Osteocyte (in vitro differentiated cells): ENCODE results near the gene DLK2. TPM values are rescaled to one million over a fixed set of nuclear protein-coding genes. Genes with fewer than 3 reads are reported as not detected.

Source experiments
- DNase-seq: peaks from one replicate; pipeline ENCODE4 v3.0.0; 2021; ENCODE audit warnings: mixed read lengths; ENCODE audit not compliant: unreplicated experiment; ENCODE audit errors: extremely low spot score
- H3K27ac Mint-ChIP-seq: one replicate; pipeline ENCODE4 v1.8.0; 2021; ENCODE audit warnings: mild to moderate bottlenecking, mixed read lengths; ENCODE audit not compliant: unreplicated experiment
- H3K27me3 Mint-ChIP-seq: one replicate; pipeline ENCODE4 v1.8.0; 2021; ENCODE audit warnings: mixed read lengths; ENCODE audit not compliant: unreplicated experiment
- H3K36me3 Mint-ChIP-seq: one replicate; pipeline ENCODE4 v1.8.0; 2021; ENCODE audit warnings: mixed read lengths; ENCODE audit not compliant: unreplicated experiment
- H3K4me1 Mint-ChIP-seq: one replicate; pipeline ENCODE4 v1.8.0; 2021; ENCODE audit warnings: mixed read lengths; ENCODE audit not compliant: unreplicated experiment
- H3K4me3 Mint-ChIP-seq: one replicate; pipeline ENCODE4 v1.8.0; 2021; ENCODE audit warnings: mild to moderate bottlenecking, moderate library complexity, mixed read lengths; ENCODE audit not compliant: unreplicated experiment
- H3K9me3 Mint-ChIP-seq: one replicate; pipeline ENCODE4 v1.8.0; 2021; ENCODE audit warnings: mixed read lengths; ENCODE audit not compliant: unreplicated experiment
- CTCF ChIP-seq: fragments of 200-600 bp; sonication (generic); IDR thresholded peaks from 2 replicates; pipeline ENCODE4 v1.5.0; 2021; ENCODE audit warnings: antibody characterized with exemption, mild to moderate bottlenecking, moderate library complexity
- total RNA-seq: library from RNA; stranded (reverse); gene quantifications from 2 replicates; pipeline ENCODE4 v1.2.1, GENCODE V29; 2021

Gene DLK2
- total RNA-seq, 1 donor from 2014 or later: 0.43 TPM

DNA sequence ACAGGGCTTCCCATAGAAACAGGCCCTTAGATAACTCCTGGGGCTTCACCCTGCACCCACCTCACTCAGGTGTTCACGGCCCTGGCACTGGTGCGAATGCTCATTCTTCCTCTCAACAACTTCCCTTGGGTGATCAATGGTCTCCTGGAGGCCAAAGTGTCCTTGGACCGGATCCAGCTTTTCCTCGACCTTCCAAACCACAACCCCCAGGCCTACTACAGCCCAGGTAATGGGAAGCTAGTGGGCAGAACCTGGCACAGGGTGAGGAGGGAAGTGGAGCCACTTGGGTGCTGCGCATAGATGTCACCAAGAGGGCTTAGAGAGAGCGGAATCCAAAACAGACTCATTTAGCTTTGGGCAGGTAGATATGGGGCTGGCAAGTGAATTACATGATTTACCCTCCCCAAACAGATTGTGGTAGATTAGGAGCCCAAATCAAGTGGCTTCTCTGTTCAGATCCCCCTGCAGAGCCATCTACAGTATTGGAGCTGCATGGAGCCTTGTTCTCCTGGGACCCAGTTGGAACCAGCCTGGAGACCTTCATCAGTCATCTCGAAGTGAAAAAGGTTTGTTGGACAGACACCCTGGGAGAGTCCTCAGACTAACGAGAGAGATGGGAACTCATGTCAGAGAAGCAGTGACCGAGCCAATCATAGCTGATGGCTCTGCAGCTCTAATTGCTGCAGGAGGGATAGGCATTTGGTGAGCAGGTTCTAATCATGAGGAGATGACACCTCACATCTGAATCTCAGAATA is 19.5 kb downstream of the DLK2 start:
- H3K9me3 Mint-ChIP-seq: no peaks in the 10 kb centered on the region
- no peaks in the 10 kb centered on the region for H3K27me3 Mint-ChIP-seq
- H3K4me1 Mint-ChIP-seq: peaks cover 25% of the 10 kb centered on the region
- no peak for DNase-seq
- no peak overlapping the region for H3K4me3 Mint-ChIP-seq
- peaks cover 9% of the 10 kb centered on the region for H3K36me3 Mint-ChIP-seq
- TF ChIP-seq CTCF: no peak
- peak overlapping the region; percentile 93 for H3K27ac Mint-ChIP-seq

GRCh38 chr6:43434943-43435342 is 20.4 kb downstream of the DLK2 start:
- peaks cover 25% of the 10 kb centered on the region for H3K4me1 Mint-ChIP-seq
- no peak overlapping the region for H3K4me3 Mint-ChIP-seq
- H3K36me3 Mint-ChIP-seq: peaks cover 7% of the 10 kb centered on the region
- no peak for DNase-seq
- H3K27me3 Mint-ChIP-seq: no peaks in the 10 kb centered on the region
- H3K9me3 Mint-ChIP-seq: no peaks in the 10 kb centered on the region
- H3K27ac Mint-ChIP-seq: no peak overlapping the region
- TF ChIP-seq CTCF: no peak

DNA sequence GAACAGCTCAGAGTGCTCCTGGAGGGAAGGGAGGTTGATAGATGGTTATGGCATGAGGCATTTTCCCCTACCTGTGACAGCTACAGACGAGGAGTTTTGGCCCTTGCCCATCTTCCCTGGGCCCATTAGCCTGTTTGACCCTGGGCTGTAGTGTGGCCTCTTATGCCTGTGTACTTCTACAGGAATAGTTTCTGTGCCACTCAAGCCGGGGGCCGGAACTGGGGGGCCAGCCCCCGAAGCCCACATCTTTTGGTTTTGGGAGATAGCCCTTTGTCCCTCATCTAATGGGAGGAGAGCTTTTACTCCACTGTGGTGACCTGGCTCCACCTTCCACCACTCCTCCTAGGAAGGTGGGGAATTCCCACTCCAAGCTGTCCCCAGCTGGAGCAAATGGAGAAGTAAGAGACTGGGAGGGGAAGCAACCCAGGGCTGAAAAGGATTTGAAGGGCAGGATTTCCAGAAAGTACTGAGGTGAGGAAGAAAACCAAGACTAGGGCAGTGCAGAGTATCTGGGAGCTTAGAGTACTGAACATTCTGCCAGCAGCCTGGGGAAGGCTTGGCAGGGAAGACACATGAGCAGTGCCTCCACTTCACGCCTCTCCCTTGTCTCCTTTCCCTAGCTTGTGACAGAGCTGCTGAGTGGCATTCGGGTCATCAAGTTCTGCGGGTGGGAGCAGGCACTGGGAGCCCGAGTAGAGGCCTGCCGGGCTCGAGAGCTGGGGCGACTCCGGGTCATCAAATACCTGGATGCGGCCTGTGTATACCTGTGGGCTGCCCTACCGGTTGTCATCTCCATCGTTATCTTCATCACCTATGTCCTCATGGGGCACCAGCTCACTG is 21.1 kb downstream of the DLK2 start:
- H3K4me3 Mint-ChIP-seq: no peak overlapping the region
- no peaks in the 10 kb centered on the region for H3K27me3 Mint-ChIP-seq
- DNase-seq: no peak
- H3K27ac Mint-ChIP-seq: no peak overlapping the region
- H3K36me3 Mint-ChIP-seq: peaks cover 7% of the 10 kb centered on the region
- peaks cover 25% of the 10 kb centered on the region for H3K4me1 Mint-ChIP-seq
- H3K9me3 Mint-ChIP-seq: no peaks in the 10 kb centered on the region
- TF ChIP-seq CTCF: no peak

DNA sequence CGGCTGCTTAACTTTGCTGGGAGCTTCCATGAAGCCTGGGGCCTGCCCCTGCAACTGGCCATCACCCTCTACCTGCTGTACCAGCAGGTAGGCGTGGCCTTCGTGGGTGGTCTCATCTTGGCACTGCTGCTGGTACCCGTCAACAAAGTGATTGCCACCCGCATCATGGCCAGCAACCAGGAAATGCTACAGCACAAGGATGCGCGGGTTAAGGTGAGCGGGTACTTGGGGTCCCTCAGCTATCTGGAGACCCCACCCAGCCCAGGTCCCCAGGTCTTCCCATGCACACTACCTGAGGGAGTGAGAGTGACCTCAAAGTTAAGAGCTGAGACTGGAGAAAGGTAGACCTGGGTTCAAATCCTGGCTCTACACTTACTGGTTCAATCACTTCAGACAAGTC is 22.2 kb downstream of the DLK2 start:
- Mint-ChIP-seq H3K27me3 (no peaks in the 10 kb centered on the region), H3K9me3 (no peaks in the 10 kb centered on the region), H3K4me3 (no peak overlapping the region), H3K4me1 (peaks cover 36% of the 10 kb centered on the region), H3K36me3 (peaks cover 7% of the 10 kb centered on the region), H3K27ac (no peak overlapping the region)
- DNase-seq: no peak
- TF ChIP-seq CTCF: no peak
